Measurements from ENCODE around the gene PTPRR.

Gene PTPRR

GRCh38 chr12:70779250-70779649 is 141.3 kb downstream of the PTPRR start:
- Histone ChIP-seq H3K9me3 (ENCODE audit: control insufficient read depth, insufficient read depth, low read length) (no peaks in the 10 kb centered on the region), H3K4me1 (ENCODE audit: control insufficient read depth, low read length) (no peaks in the 10 kb centered on the region), H3K27ac (ENCODE audit: low read depth, low read length) (no peak overlapping the region), H3K4me2 (ENCODE audit: low read length) (no peak overlapping the region), H3F3A (ENCODE audit: control insufficient read depth, insufficient read depth) (no peaks in the 10 kb centered on the region), H4K20me1 (ENCODE audit: control insufficient read depth, insufficient read depth, low read depth, low read length) (no peaks in the 10 kb centered on the region), H3K9me2 (replicated peaks; ENCODE audit: control insufficient read depth, low read length) (no peaks in the 10 kb centered on the region), H3K36me3 (ENCODE audit: control insufficient read depth, low read length) (no peaks in the 10 kb centered on the region), H3K27me3 (ENCODE audit: control insufficient read depth, low read length) (no peaks in the 10 kb centered on the region), H3K4me3 (ENCODE audit: low read length) (no peak overlapping the region), H3K79me2 (ENCODE audit: control insufficient read depth, low read length) (no peaks in the 10 kb centered on the region)
- TF ChIP-seq CTCF (IDR thresholded peaks at IDR 0.05; ENCODE audit: low read depth, low read length, poor library complexity, severe bottlenecking) (no peak), EZH2phosphoT487 (IDR thresholded peaks at IDR 0.05; ENCODE audit: borderline replicate concordance, low read length) (no peak)

- Histone ChIP-seq H3K4me3 (ENCODE audit: low read length) (no peak overlapping the region), H4K20me1 (ENCODE audit: control insufficient read depth, insufficient read depth, low read depth, low read length) (no peaks in the 10 kb centered on the region), H3K27me3 (ENCODE audit: control insufficient read depth, low read length) (no peaks in the 10 kb centered on the region), H3K9me3 (ENCODE audit: control insufficient read depth, insufficient read depth, low read length) (no peaks in the 10 kb centered on the region), H3K4me2 (ENCODE audit: low read length) (no peak overlapping the region), H3K27ac (ENCODE audit: low read depth, low read length) (no peak overlapping the region), H3K36me3 (ENCODE audit: control insufficient read depth, low read length) (no peaks in the 10 kb centered on the region), H3K9me2 (replicated peaks; ENCODE audit: control insufficient read depth, low read length) (no peaks in the 10 kb centered on the region), H3K4me1 (ENCODE audit: control insufficient read depth, low read length) (no peaks in the 10 kb centered on the region), H3F3A (ENCODE audit: control insufficient read depth, insufficient read depth) (no peaks in the 10 kb centered on the region), H3K79me2 (ENCODE audit: control insufficient read depth, low read length) (no peaks in the 10 kb centered on the region)
- TF ChIP-seq CTCF (IDR thresholded peaks at IDR 0.05; ENCODE audit: low read depth, low read length, poor library complexity, severe bottlenecking): no peak
- TF ChIP-seq EZH2phosphoT487 (IDR thresholded peaks at IDR 0.05; ENCODE audit: borderline replicate concordance, low read length): no peak
Measured at GRCh38 chr12:70774055-70774454, 146.5 kb downstream of the PTPRR start.

- H3K27me3 ChIP-seq (ENCODE audit: control insufficient read depth, low read length): no peaks in the 10 kb centered on the region
- no peak overlapping the region for H3K4me2 ChIP-seq (ENCODE audit: low read length)
- no peaks in the 10 kb centered on the region for H3F3A ChIP-seq (ENCODE audit: control insufficient read depth, insufficient read depth)
- H3K9me2 ChIP-seq (replicated peaks; ENCODE audit: control insufficient read depth, low read length): no peaks in the 10 kb centered on the region
- H3K4me1 ChIP-seq (ENCODE audit: control insufficient read depth, low read length): no peaks in the 10 kb centered on the region
- H3K27ac ChIP-seq (ENCODE audit: low read depth, low read length): no peak overlapping the region
- H4K20me1 ChIP-seq (ENCODE audit: control insufficient read depth, insufficient read depth, low read depth, low read length): no peaks in the 10 kb centered on the region
- H3K4me3 ChIP-seq (ENCODE audit: low read length): no peak overlapping the region
- no peaks in the 10 kb centered on the region for H3K79me2 ChIP-seq (ENCODE audit: control insufficient read depth, low read length)
- no peaks in the 10 kb centered on the region for H3K36me3 ChIP-seq (ENCODE audit: control insufficient read depth, low read length)
- no peaks in the 10 kb centered on the region for H3K9me3 ChIP-seq (ENCODE audit: control insufficient read depth, insufficient read depth, low read length)
- TF ChIP-seq CTCF (IDR thresholded peaks at IDR 0.05; ENCODE audit: low read depth, low read length, poor library complexity, severe bottlenecking) (no peak), EZH2phosphoT487 (IDR thresholded peaks at IDR 0.05; ENCODE audit: borderline replicate concordance, low read length) (no peak)
Measured at GRCh38 chr12:70772836-70773235, 147.7 kb downstream of the PTPRR start.

GRCh38 chr12:70771581-70771980 is 149.0 kb downstream of the PTPRR start:
- no peak overlapping the region for H3K27ac ChIP-seq (ENCODE audit: low read depth, low read length)
- no peaks in the 10 kb centered on the region for H3F3A ChIP-seq (ENCODE audit: control insufficient read depth, insufficient read depth)
- no peaks in the 10 kb centered on the region for H3K36me3 ChIP-seq (ENCODE audit: control insufficient read depth, low read length)
- H3K9me3 ChIP-seq (ENCODE audit: control insufficient read depth, insufficient read depth, low read length): no peaks in the 10 kb centered on the region
- H3K27me3 ChIP-seq (ENCODE audit: control insufficient read depth, low read length): no peaks in the 10 kb centered on the region
- H3K9me2 ChIP-seq (replicated peaks; ENCODE audit: control insufficient read depth, low read length): no peaks in the 10 kb centered on the region
- H3K79me2 ChIP-seq (ENCODE audit: control insufficient read depth, low read length): no peaks in the 10 kb centered on the region
- H3K4me2 ChIP-seq (ENCODE audit: low read length): no peak overlapping the region
- TF ChIP-seq CTCF (IDR thresholded peaks at IDR 0.05; ENCODE audit: low read depth, low read length, poor library complexity, severe bottlenecking) (no peak), EZH2phosphoT487 (IDR thresholded peaks at IDR 0.05; ENCODE audit: borderline replicate concordance, low read length) (no peak)
- H3K4me1 ChIP-seq (ENCODE audit: control insufficient read depth, low read length): no peaks in the 10 kb centered on the region
- no peak overlapping the region for H3K4me3 ChIP-seq (ENCODE audit: low read length)
- no peaks in the 10 kb centered on the region for H4K20me1 ChIP-seq (ENCODE audit: control insufficient read depth, insufficient read depth, low read depth, low read length)

Data from DOHH2 (cell line).